ENCODE data around the gene PAM. TPM values are rescaled to one million over a fixed set of nuclear protein-coding genes. Genes with fewer than 3 reads are reported as not detected.

PAM gene
- total RNA-seq, 1 experiment from 2014 or later: 257 TPM

DNA sequence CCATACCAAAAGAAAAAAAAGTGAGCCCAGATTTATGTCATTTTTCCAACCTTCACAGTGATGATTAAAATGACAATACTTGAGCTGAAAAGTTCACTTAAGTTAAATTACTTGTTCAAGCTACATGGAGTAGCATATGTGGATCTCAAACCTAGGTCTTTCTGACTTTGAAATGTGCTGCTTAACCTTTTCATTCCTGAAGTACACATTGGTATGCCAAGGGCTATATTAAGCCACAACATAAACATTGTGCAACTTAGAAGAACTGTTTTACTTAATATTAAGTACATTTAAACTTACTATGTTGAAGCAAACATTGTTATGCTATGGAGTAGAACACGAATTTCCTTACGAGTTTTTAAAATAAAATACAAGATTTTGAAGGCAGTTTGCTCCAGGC lies 259.9 kb downstream of the PAM start:
- POLR2A ChIA-PET: no interaction called here
- Histone ChIP-seq H4K20me1 (ENCODE audit: insufficient read depth) (no peaks in the 10 kb centered on the region), H3K4me2 (ENCODE audit: low read length) (no peak overlapping the region), H3K27ac (ENCODE audit: low read depth, low read length) (no peak overlapping the region), H3K4me3 (replicated peaks in 1 of 2; ENCODE audit: low read depth in 1 of 2, low read length in 2 of 2) (no peak overlapping the region), H3K9ac (ENCODE audit: low read length) (no peak overlapping the region), H2AFZ (ENCODE audit: low read depth, low read length, poor library complexity, severe bottlenecking) (no peak overlapping the region), H3K9me3 (ENCODE audit: control insufficient read depth in 1 of 2, insufficient read depth in 1 of 2, low read depth in 1 of 2, low read length in 2 of 2) (no peaks in the 10 kb centered on the region), H3K36me3 (ENCODE audit: control insufficient read depth in 1 of 2, insufficient read depth in 2 of 2, low read length in 2 of 2) (peaks cover 4 to 10% of the 10 kb centered on the region in 2 experiments; a peak in 2 of 4 replicates), H3K4me1 (ENCODE audit: control insufficient read depth in 1 of 2, insufficient read depth in 2 of 2, low read length in 2 of 2) (no peaks in the 10 kb centered on the region), H3K27me3 (ENCODE audit: insufficient read depth, low read length) (no peaks in the 10 kb centered on the region), H3K9me2 (ENCODE audit: insufficient read depth) (no peaks in the 10 kb centered on the region), H3K79me2 (ENCODE audit: insufficient read depth, low read length) (no peaks in the 10 kb centered on the region)
- TF ChIP-seq YY1 (IDR thresholded peaks at IDR 0.05; ENCODE audit: extremely low read depth, insufficient replicate concordance, low read depth, low read length) (no peak), EZH2phosphoT487 (IDR thresholded peaks at IDR 0.05; ENCODE audit: borderline replicate concordance) (no peak), RAD21 (IDR thresholded peaks at IDR 0.05; ENCODE audit: low read depth) (no peak), TCF7L2 (IDR thresholded peaks at IDR 0.05; ENCODE audit: borderline replicate concordance, extremely low read depth, insufficient read depth, insufficient read length) (no peak), ZFX (IDR thresholded peaks at IDR 0.05) (no peak)
- TF ChIP-seq, protein P1, sequence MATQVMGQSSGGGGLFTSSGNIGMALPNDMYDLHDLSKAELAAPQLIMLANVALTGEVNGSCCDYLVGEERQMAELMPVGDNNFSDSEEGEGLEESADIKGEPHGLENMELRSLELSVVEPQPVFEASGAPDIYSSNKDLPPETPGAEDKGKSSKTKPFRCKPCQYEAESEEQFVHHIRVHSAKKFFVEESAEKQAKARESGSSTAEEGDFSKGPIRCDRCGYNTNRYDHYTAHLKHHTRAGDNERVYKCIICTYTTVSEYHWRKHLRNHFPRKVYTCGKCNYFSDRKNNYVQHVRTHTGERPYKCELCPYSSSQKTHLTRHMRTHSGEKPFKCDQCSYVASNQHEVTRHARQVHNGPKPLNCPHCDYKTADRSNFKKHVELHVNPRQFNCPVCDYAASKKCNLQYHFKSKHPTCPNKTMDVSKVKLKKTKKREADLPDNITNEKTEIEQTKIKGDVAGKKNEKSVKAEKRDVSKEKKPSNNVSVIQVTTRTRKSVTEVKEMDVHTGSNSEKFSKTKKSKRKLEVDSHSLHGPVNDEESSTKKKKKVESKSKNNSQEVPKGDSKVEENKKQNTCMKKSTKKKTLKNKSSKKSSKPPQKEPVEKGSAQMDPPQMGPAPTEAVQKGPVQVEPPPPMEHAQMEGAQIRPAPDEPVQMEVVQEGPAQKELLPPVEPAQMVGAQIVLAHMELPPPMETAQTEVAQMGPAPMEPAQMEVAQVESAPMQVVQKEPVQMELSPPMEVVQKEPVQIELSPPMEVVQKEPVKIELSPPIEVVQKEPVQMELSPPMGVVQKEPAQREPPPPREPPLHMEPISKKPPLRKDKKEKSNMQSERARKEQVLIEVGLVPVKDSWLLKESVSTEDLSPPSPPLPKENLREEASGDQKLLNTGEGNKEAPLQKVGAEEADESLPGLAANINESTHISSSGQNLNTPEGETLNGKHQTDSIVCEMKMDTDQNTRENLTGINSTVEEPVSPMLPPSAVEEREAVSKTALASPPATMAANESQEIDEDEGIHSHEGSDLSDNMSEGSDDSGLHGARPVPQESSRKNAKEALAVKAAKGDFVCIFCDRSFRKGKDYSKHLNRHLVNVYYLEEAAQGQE (IDR thresholded peaks at IDR 0.05; ENCODE audit: low read depth): no peak
- RAD21 ChIA-PET (ENCODE audit: low non-redundant PET in 1 of 2, low total read pairs in 2 of 2, uncharacterized antibody in 2 of 2, unreplicated experiment in 2 of 2): no interaction called here
- no peak for ATAC-seq
- CTCF ChIA-PET: no interaction called here
- no peak for DNase-seq (ENCODE audit: low read depth, low spot score)
- intact Hi-C loops (cut with micrococcal nuclease): no loop called here
- BruUV-seq (replicated peaks): no TSS peak

- H3K27me3 ChIP-seq (ENCODE audit: insufficient read depth, low read length): no peaks in the 10 kb centered on the region
- no peak overlapping the region for H3K27ac ChIP-seq (ENCODE audit: low read depth, low read length)
- H3K9me2 ChIP-seq (ENCODE audit: insufficient read depth): no peaks in the 10 kb centered on the region
- peaks cover 4 to 12% of the 10 kb centered on the region in 2 experiments; a peak in 2 of 4 replicates for H3K36me3 ChIP-seq (ENCODE audit: control insufficient read depth in 1 of 2, insufficient read depth in 2 of 2, low read length in 2 of 2)
- H3K79me2 ChIP-seq (ENCODE audit: insufficient read depth, low read length): no peaks in the 10 kb centered on the region
- intact Hi-C loops (cut with micrococcal nuclease): no loop called here
- H3K4me1 ChIP-seq (ENCODE audit: control insufficient read depth in 1 of 2, insufficient read depth in 2 of 2, low read length in 2 of 2): no peaks in the 10 kb centered on the region
- no peak overlapping the region for H2AFZ ChIP-seq (ENCODE audit: low read depth, low read length, poor library complexity, severe bottlenecking)
- RAD21 ChIA-PET (ENCODE audit: low non-redundant PET in 1 of 2, low total read pairs in 2 of 2, uncharacterized antibody in 2 of 2, unreplicated experiment in 2 of 2): no interaction called here
- ATAC-seq (no peak), DNase-seq (ENCODE audit: low read depth, low spot score) (no peak)
- no peak overlapping the region for H3K9ac ChIP-seq (ENCODE audit: low read length)
- TF ChIP-seq SIN3A (IDR thresholded peaks at IDR 0.05; ENCODE audit: low read depth): no peak
- no peak for TF ChIP-seq JUND (IDR thresholded peaks at IDR 0.05)
- TF ChIP-seq TCF7L2 (IDR thresholded peaks at IDR 0.05; ENCODE audit: borderline replicate concordance, extremely low read depth, insufficient read depth, insufficient read length): no peak
- TF ChIP-seq ELF1 (IDR thresholded peaks at IDR 0.05; ENCODE audit: borderline replicate concordance, low read depth): no peak
- TF ChIP-seq POLR2AphosphoS5 (IDR thresholded peaks at IDR 0.05; ENCODE audit: low read depth, low read length): no peak
- TF ChIP-seq, protein P1 (IDR thresholded peaks at IDR 0.05; ENCODE audit: low read depth): no peak
- no peak overlapping the region for H3K4me3 ChIP-seq (replicated peaks in 1 of 2; ENCODE audit: low read depth in 1 of 2, low read length in 2 of 2)
- H3K4me2 ChIP-seq (ENCODE audit: low read length): no peak overlapping the region
- H4K20me1 ChIP-seq (ENCODE audit: insufficient read depth): no peaks in the 10 kb centered on the region
- H3K9me3 ChIP-seq (ENCODE audit: control insufficient read depth in 1 of 2, insufficient read depth in 1 of 2, low read depth in 1 of 2, low read length in 2 of 2): no peaks in the 10 kb centered on the region
- no TSS peak for BruUV-seq (replicated peaks)
- CTCF ChIA-PET: no interaction called here
- POLR2A ChIA-PET: no interaction called here
Measured at GRCh38 chr5:103016167-103016566, 261.1 kb downstream of the PAM start.
